Suprapubic skin (tissue), 3 donors: ENCODE measurements around the gene DCPS.

ENCODE experiments used
- CTCF ChIP-seq, 2 donors: fragments of 200-600 bp in 1 of 2; fragments of 450-650 bp in 1 of 2; sonication (generic) in 1 of 2; IDR thresholded peaks; one replicate each; pipeline ENCODE4 v1.5.1; 2016 to 2019; ENCODE audit warnings: antibody characterized with exemption in 2 of 2, mild to moderate bottlenecking in 1 of 2, moderate library complexity in 1 of 2
- POLR2AphosphoS5 ChIP-seq, 3 donors: sonication (generic); formaldehyde crosslinking; IDR thresholded peaks; one replicate each; pipeline ENCODE4 v1.6.1; 2017; ENCODE audit warnings: antibody characterized with exemption in 3 of 3

- TF ChIP-seq CTCF (IDR thresholded peaks at IDR 0.05), result no peak
- TF ChIP-seq POLR2AphosphoS5 (IDR thresholded peaks at IDR 0.05), result no peak
These were observed 15.5 kb downstream of the DCPS start for GRCh38 chr11:126319374-126319740.
